Tibial nerve (tissue), 4 donors: Measurements from ENCODE around the gene GABBR2.

Experiments
- EP300 ChIP-seq, 2 donors: sonication (generic); formaldehyde crosslinking; IDR thresholded peaks; one replicate each; pipeline ENCODE4 v1.6.1; 2017; ENCODE audit warnings: antibody characterized with exemption in 2 of 2, mild to moderate bottlenecking in 1 of 2
- POLR2A ChIP-seq, 2 donors: fragments of 450-650 bp; IDR thresholded peaks; one replicate each; pipeline ENCODE4 v1.6.1; 2017; ENCODE audit warnings: antibody characterized with exemption in 2 of 2, mild to moderate bottlenecking in 2 of 2, moderate library complexity in 2 of 2
- TF ChIP-seq, protein P1 (sequence below), 5 experiments: fragments of 200-600 bp in 3 of 5; fragments of 450-650 bp in 2 of 5; sonication (generic) in 3 of 5; IDR thresholded peaks; one replicate each; pipeline ENCODE4 v1.5.1; 2016 to 2019; ENCODE audit warnings: antibody characterized with exemption in 5 of 5, mild to moderate bottlenecking in 3 of 5, moderate library complexity in 2 of 5

DNA sequence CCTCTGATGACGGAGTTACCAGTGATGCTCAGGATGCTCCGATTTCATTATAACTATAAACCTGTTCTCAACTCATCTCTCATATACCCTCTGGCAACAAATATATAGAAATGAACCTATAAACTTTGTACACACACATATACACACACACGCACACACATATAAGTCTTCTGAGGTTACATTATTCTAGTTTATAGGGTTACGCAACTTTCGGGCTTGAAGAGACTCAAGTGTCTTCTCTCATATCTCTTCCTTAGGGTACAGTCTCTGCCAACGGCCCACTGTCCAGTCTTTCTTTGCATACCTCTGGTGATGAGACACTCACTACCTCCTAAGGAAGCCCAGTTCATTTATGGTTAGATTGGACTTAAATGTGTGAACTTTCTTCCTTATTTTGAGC, 383.9 kb downstream of the GABBR2 start:
- TF ChIP-seq, protein P1, sequence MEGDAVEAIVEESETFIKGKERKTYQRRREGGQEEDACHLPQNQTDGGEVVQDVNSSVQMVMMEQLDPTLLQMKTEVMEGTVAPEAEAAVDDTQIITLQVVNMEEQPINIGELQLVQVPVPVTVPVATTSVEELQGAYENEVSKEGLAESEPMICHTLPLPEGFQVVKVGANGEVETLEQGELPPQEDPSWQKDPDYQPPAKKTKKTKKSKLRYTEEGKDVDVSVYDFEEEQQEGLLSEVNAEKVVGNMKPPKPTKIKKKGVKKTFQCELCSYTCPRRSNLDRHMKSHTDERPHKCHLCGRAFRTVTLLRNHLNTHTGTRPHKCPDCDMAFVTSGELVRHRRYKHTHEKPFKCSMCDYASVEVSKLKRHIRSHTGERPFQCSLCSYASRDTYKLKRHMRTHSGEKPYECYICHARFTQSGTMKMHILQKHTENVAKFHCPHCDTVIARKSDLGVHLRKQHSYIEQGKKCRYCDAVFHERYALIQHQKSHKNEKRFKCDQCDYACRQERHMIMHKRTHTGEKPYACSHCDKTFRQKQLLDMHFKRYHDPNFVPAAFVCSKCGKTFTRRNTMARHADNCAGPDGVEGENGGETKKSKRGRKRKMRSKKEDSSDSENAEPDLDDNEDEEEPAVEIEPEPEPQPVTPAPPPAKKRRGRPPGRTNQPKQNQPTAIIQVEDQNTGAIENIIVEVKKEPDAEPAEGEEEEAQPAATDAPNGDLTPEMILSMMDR (IDR thresholded peaks at IDR 0.05), result no peak
- no peak for TF ChIP-seq POLR2A (IDR thresholded peaks at IDR 0.05)
- no peak for TF ChIP-seq EP300 (IDR thresholded peaks at IDR 0.05)
